Activated B cell treated with CpG ODN at 0.5 μM for 24 hours (primary cell): ENCODE results near the gene WWOX. TPM values are rescaled to one million over a fixed set of nuclear protein-coding genes. Genes with fewer than 3 reads are reported as not detected.

Experiments used
- ATAC-seq: fragments of 200-7000 bp; cut with Tn5 transposase; one replicate; pipeline ENCODE4 v1.10.0; 2021; ENCODE audit warnings: low read depth, mild to moderate bottlenecking, moderate library complexity
- CTCF ChIA-PET: fragments of 350-600 bp; sonication (Branson Sonifier 250); formaldehyde crosslinking; loops from one replicate; lab custom pipeline; 2021; ENCODE audit warnings: antibody characterized with exemption; lab: Charles Lee
- POLR2A ChIA-PET: fragments of 350-600 bp; sonication (Branson Sonifier 250); formaldehyde crosslinking; loops from one replicate; lab custom pipeline; 2021; ENCODE audit warnings: antibody characterized with exemption; lab: Charles Lee
- DNase-seq: peaks from one replicate; pipeline ENCODE4 v3.0.0; 2022
- H3K27ac Mint-ChIP-seq: one replicate; pipeline ENCODE4 v1.8.0; 2020; ENCODE audit warnings: mixed read lengths
- H3K27me3 Mint-ChIP-seq: one replicate; pipeline ENCODE4 v1.8.0; 2021; ENCODE audit warnings: mixed read lengths
- H3K36me3 Mint-ChIP-seq: one replicate; pipeline ENCODE4 v1.8.0; 2021; ENCODE audit warnings: low read depth, mixed read lengths
- H3K4me1 Mint-ChIP-seq: one replicate; pipeline ENCODE4 v1.8.0; 2021; ENCODE audit warnings: mixed read lengths
- H3K4me3 Mint-ChIP-seq: one replicate; pipeline ENCODE4 v1.8.0; 2020; ENCODE audit warnings: mild to moderate bottlenecking, mixed read lengths
- H3K9me3 Mint-ChIP-seq: one replicate; pipeline ENCODE4 v1.8.0; 2020; ENCODE audit warnings: mixed read lengths
- CTCF ChIP-seq: fragments of 200-600 bp; IDR thresholded peaks from one replicate; pipeline ENCODE4 v1.8.0; 2022; ENCODE audit warnings: antibody characterized with exemption, mild to moderate bottlenecking
- intact Hi-C: fragments of 100-400 bp; cut with micrococcal nuclease; formaldehyde crosslinking; loops from one replicate; pipeline ENCODE4 v1.15.1; 2024
- total RNA-seq: library from RNA; stranded (reverse); gene quantifications from 2 replicates; pipeline ENCODE4 v1.2.3, GENCODE V29; 2022

The WWOX gene
- total RNA-seq, 1 donor from 2014 or later, result 22.6 TPM

- Mint-ChIP-seq H3K27me3 (no peaks in the 10 kb centered on the region), H3K4me3 (no peak overlapping the region), H3K4me1 (no peaks in the 10 kb centered on the region), H3K36me3 (peaks cover 4% of the 10 kb centered on the region), H3K9me3 (no peaks in the 10 kb centered on the region), H3K27ac (no peak overlapping the region)
- TF ChIP-seq CTCF, result no peak
- POLR2A ChIA-PET, result no interaction called here
- CTCF ChIA-PET, result interaction anchor here (1.0 kb wide), 1 partner anchor 54 kb away, joined by 3 read pairs; no protein-coding TSS in a partner anchor
- intact Hi-C loops, result no loop called here
- DNase-seq (no peak), ATAC-seq (no peak)
Measured at GRCh38 chr16:78180349-78180748, 80.9 kb downstream of the WWOX start.

DNA sequence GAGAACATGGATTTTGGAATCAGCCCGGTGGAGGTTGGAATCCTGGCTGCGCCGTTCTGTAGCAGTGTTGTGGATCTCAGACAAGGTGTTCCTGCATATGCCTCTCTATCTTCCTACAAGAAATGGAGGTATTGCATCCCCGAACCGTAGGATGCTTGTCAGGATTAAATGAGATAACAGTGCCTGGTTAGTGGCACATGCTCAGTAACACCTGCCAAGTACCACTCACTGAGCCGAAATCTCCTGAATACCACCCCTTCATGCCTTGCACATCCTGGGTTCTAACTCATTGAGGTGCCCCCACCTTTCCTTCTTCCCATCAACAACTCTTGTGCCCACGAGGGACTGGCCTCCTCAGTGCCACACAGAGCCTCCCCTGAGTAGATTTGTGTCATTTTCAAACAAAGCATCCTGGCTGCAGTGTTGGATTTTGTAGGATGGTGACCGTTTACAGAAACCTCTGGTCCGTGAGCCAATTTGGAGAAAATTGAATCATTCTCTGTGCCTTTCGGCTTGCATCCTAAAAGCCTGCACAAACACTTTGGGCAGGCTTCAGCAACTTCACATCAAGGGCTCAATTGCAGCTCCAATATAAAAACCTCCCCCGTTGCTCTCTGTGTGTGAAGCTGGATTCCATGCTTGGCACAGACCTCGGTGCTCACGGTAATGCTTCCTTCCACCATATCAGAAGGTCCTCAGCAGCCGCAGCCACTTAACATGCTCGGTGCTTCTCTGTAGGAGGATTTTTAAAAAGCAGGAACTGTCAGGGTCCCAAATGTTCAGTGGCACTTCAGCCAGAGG is 84.2 kb downstream of the WWOX start:
- H3K4me3 Mint-ChIP-seq, result no peak overlapping the region
- no peak overlapping the region for H3K27ac Mint-ChIP-seq
- no peaks in the 10 kb centered on the region for H3K36me3 Mint-ChIP-seq
- H3K9me3 Mint-ChIP-seq, result no peaks in the 10 kb centered on the region
- intact Hi-C loops, result no loop called here
- no peaks in the 10 kb centered on the region for H3K27me3 Mint-ChIP-seq
- ATAC-seq (no peak), DNase-seq (no peak)
- TF ChIP-seq CTCF, result no peak
- ChIA-PET CTCF (no interaction called here), POLR2A (no interaction called here)
- H3K4me1 Mint-ChIP-seq, result peaks cover 4% of the 10 kb centered on the region

GRCh38 chr16:78184238-78185183 is 85.1 kb downstream of the WWOX start:
- no peak for ATAC-seq
- ChIA-PET CTCF (no interaction called here), POLR2A (no interaction called here)
- no peaks in the 10 kb centered on the region for H3K9me3 Mint-ChIP-seq
- intact Hi-C loops, result no loop called here
- no peak overlapping the region for H3K27ac Mint-ChIP-seq
- no peak for DNase-seq
- TF ChIP-seq CTCF, result no peak
- H3K4me1 Mint-ChIP-seq, result peaks cover 12% of the 10 kb centered on the region
- no peaks in the 10 kb centered on the region for H3K36me3 Mint-ChIP-seq
- no peak overlapping the region for H3K4me3 Mint-ChIP-seq
- no peaks in the 10 kb centered on the region for H3K27me3 Mint-ChIP-seq

GRCh38 chr16:78189121-78189520 is 89.7 kb downstream of the WWOX start:
- H3K27ac Mint-ChIP-seq, result no peak overlapping the region
- CTCF ChIA-PET, result interaction anchor here (0.6 kb wide), 1 partner anchor 1413 kb away, joined by 3 read pairs; no protein-coding TSS in a partner anchor
- H3K9me3 Mint-ChIP-seq, result no peaks in the 10 kb centered on the region
- H3K4me1 Mint-ChIP-seq, result peaks cover 14% of the 10 kb centered on the region
- no peak for TF ChIP-seq CTCF
- DNase-seq, result no peak
- intact Hi-C loops, result no loop called here
- H3K4me3 Mint-ChIP-seq, result no peak overlapping the region
- peaks cover 2% of the 10 kb centered on the region for H3K36me3 Mint-ChIP-seq
- POLR2A ChIA-PET, result no interaction called here
- no peak for ATAC-seq
- no peaks in the 10 kb centered on the region for H3K27me3 Mint-ChIP-seq
